Muscle of back (tissue), 11 donors: ENCODE measurements around the gene NPPA. TPM values are rescaled to one million over a fixed set of nuclear protein-coding genes. Genes with fewer than 3 reads are reported as not detected.

Source experiments
- DNase-seq, 3 donors: peaks; one replicate each; pipeline versions ENCODE4 v3.0.0 to v3.0.0-alpha.2; 2013
- polyA plus RNA-seq, 10 donors: library from polyadenylated mRNA; unstranded; fragments of 120-200 nt; gene quantifications; one replicate each; pipeline ENCODE4 v1.2.1, GENCODE V29; 2013; ENCODE audit not compliant: insufficient read length in 10 of 10

The NPPA gene
- polyA plus RNA-seq, 10 donors: 0.81 to 2.9 (median 1.5) TPM

DNA sequence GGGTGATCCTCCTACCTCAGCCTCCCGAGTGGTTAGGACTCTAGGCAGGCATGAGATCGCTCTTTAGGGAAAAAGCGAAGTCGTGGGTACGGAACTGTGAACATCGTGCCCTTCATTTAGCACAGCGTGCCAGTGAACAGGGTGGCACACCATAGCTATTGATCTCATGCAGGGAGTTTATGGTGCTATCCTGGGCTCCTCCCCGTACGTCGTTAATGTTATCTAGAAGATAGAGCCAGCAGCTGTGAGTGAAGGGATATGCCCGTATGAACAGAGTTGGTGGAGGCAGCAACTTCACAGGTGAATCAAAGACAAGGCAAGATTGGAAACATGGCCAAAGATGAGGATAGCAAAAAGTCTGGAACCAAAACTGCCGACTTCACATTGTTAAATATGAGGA is 30.4 kb downstream of the NPPA start:
- DNase-seq: no peak

DNA sequence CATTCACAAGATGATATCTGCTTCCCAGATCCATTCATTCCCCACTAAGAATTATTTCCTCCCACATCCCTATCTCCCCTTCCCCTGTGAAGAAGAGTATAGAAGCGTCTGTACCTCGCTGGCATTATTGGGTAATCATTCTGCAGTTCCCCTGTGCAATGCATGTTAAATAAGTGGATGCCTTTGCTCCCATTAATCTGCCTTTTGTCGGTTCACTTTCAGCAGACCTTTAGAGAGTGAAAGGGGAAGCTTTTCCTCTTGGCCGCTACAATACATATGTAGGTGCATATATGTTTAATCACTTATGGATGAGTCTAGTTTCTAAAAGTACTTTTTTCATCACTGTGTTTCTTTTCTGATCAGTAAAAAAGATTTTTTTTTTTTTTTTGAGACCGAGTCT is 34.6 kb downstream of the NPPA start:
- no peak for DNase-seq

DNA sequence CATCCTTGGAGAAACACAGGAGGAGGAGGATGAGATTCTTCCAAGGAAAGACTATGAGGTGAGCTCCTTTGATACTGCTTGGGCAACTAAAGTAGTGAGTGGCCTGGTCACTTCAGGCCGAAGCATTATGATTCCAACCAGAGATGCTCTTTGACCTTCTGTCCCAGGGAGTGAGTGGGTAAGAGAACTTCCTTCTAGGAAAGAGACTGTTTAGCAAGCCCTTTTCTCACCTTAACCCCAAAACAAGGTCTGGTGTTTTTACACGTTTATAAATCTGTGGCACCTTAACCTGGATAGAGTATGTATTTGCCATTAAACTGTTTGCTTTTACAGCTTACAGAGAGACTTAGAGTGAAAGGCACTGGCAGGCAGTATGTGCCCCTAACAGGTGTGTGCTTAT is 40.5 kb downstream of the NPPA start:
- DNase-seq: no peak

DNA sequence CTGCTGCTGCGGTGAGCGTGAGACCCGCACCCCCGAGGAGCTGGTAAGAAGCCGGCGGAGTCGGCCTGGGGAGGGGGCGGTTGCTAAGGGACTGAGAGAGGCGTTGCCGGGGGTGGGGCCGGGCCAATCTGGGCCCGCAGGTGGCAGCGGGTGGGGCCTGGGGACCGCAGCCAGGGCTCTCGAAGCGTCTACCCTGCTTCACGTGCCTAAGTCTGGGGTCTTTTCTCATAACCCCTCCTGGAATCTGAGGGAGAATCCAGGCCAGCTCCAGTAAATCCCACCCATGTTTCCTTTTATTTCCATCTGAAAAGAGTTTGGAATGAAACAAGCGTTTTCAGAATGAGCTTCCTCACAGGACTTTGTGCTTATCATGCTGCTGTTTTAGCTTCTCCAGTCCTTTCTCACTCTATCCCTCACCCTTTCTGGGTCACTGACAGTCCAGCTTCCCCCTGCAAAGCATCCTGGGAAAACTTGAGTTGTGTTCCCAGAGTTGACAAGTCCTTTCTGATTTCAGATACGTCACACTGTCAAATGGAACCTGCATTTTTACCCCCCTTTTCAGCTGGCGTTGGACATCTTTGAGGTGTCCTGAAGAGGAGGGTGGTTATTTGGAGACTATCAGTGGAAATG is 41.2 kb downstream of the NPPA start:
- DNase-seq: peak in 1 of 3 donors; percentile 27

DNA sequence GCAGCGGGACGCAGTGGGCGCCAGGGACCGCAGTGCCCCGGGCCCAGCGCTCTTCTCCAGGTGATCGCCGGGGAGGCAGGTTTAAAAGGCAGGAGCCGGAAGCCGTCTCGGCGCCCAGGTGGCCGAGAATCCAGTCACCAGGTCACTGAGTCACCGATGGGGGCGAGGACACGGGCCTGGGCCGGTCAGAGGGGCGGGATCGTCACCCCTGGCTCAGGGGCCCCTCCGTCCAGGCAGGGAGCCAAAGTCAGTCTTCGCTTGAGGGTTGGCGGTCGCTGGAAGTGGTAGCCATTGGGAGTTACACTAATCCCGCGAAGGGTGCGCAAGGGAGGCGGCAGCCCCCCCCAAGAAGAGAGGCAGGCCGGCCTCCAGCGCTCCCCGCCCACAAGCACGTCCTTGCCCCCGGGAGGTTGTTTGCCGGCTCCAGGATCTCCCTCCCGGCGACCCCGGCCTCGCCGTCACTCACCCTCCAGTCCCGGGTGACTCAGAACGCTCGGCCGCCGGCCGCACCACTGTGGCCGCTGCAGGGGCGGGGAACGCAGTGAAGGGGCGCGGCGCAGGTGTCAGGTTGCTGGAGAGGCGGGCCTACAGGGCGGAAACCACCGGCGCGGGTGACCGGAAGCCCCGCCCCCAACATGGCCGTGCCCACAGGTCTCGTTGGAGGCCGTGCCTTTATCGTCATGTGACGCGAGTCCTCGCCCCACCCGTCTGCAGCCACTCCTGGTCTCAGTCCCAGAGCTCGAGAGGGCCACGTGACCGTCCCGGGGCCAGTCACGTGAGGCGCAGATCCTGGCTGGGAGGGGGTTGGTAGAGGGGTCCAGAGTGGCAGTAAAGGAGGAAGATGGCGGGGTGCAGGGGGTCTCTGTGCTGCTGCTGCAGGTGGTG is 41.9 kb downstream of the NPPA start, which contains the start of the genes CLCN6 and MTHFR:
Gene CLCN6, plus strand, starts transcription at position 770 of the 885 bp plus-strand sequence. Its CDS starts 72 bp downstream, at position 842.
Gene MTHFR, minus strand, starts transcription at position 543 of the 885 bp plus-strand sequence. CDS start 2,848 bp downstream, outside the sequence.
- DNase-seq: peak; percentile 99

DNA sequence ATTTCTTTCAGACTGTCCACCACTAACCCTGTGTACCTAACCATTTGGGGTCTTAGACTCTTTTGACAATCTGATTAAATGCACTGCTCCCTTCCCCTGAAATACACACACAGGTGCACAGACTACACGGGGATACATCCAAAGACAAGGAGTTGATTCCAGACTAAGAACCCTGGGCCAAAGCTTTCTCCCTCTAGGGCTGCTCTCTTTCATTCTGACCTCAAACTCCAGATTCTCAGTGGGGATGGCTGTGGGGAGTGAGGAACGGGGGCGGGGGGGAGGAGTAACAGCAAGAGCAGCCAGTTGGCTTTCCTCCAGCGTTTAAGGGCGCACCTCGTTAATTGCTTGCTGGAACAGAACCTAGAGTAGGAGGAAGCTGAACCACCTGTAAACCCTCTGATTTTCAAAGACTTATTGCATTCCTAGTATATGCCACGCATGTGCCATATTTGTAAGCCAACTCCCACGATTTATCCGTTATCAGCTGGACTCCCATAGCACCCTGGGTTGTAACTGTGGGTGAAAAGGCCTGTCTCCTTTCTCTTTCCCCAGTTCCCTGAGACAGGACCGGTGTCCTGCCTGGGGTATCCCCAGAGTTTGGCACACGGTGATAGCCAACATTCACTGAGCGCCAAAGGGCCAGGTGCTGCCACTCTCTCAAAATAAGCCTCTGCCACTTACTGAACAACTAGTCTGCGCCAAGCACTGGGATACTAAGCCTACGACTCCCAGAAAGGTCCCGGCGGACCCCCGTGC is 42.7 kb downstream of the NPPA start:
- peak in 2 of 3 donors; percentile 49 to 70 for DNase-seq

DNA sequence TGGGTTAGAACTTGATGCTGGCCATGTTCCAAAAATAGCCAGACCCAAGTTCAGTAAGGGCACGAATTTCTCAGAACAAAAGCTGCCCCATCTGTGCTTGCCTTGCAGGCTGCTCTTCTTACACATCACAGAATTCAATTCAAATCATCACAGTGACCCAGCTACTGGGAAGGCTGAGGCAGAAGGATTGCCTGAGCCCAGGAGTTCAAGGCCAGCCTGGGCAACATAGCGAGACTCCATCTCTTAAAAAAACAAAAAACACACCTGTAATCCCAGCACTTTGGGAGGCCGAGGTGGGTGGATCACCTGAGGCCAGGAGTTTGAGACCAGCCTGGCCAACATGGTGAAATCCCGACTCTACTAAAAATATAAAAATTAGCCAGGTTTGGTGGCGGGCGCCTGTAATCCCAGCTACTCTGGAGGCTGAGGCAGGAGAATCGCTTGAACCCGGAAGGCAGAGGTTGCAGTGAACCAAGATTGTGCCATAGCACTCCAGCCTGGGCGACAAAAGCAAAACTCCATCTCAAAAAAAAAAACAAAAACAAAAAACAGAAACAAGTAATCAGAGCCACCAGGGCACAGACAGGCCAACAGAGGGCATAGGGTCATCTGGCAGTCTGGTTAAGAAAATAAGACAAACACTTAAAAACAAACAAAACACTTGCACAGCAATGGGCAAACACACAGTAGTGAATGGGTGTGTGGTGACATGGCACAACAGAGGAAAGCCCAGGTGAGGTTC is 43.5 kb downstream of the NPPA start:
- peak in 1 of 3 donors; percentile 35 for DNase-seq

DNA sequence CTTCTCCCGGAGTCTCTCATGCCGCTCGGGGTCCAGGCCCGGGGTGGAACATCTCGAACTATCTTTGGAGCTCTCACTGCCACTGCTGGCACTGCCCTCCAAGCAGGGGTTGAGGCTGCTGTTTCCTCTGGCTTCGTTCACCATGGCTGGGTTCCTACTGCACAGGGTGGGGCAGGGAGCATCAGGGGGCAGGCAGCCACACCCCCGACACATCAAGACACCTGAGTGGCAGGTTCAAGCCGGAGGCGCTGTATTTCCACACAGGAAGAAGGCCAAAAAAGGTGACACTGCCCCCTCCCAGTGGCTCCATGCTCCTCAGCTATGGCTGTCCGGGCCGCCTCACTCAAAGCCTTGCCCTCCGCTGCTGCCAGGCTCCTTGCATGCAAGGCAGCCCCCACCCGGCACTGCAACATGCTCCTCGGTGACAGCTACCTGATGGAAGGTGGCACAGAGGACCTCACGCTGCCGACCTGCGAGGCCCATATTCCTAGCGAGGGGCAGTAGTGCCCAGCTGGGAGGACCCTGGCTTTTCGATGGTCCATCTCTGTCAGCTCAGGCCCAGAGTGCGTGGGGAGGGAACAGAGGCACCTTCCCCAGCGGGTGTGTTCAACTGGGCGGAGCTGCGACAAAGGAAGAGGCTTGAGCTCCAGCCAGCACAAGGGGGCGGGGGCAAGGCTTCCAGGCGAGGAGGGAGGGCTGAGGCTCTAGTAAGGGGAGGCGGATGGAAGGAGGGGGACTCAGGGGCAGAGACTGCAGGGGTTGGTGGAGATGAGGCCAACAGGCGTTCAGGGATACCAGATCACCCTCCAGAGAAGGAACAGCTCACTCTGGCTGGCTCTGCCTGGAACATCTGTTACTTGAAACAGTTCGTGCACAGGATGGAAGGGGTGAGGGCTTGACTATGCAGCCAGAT is 44.4 kb downstream of the NPPA start:
- peak; percentile 87 to 95 (median 93) for DNase-seq

DNA sequence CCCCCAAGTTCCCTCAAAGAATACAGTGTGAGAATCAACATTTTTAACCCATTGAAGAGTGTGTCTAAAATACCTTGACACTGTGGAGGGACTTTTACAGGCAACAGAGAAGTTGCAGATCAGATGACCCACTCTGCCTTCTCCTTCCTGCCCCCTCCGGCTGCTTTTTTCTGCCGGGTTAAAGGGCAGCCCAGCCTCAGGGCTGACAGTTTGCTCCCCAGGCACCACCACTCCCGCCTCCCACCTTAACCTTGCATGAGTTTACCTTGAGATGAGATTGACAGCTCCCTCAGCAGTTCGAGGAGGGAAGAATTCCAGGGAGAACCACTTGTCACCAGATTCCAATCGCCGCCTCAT is 45.0 kb downstream of the NPPA start:
- peak in 2 of 3 donors; percentile 27 to 58 for DNase-seq

DNA sequence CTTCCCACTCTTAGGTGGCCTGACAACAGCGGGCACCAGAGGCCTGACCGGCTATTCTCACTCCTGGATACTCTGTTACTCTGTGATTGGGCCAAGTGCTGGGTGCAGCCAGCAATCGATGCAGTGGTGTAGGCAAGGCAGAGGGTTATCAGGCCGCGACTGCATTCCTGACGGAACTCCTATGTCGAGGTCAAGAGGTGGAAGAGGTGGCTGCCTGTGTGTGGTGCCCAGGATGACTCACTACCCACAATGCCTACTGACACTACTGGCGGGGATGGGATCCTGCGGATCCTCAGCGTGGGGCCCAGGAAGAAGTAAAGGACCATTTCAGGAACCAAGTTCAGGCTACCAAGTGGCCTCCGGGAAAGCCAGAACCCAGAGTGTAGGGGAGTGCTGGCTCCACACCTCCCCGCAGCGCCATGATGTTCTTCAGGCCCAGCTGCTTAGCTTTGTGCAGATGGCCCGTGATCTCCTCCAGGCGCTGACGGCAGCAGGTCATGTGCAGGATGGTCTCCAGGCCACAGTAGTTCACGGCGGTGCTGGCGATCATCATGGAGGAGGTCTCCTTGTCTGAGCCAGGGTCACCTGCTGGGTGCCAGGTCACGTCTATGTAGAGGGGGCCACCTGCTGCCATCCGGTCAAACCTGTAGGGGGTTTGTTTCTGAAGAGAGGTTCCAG is 46.7 kb downstream of the NPPA start:
- DNase-seq: no peak

DNA sequence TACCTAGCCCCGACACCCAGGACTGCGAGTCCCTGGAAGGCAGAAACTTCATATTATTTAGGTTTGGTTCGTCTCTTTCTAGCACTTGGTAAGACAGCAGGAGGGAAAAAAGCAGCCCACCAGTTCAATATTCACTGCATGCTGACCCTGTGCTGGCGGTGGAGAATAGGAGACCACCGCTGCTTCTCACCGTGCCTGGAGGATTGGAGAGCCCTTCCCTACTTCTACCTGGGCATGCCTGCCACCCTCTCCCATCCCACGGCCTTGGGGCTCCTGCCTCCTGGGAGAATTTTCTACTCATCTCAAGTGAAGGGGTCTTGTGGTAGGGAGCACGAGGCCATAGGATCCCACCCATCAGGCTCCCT is 47.2 kb downstream of the NPPA start:
- DNase-seq: no peak

DNA sequence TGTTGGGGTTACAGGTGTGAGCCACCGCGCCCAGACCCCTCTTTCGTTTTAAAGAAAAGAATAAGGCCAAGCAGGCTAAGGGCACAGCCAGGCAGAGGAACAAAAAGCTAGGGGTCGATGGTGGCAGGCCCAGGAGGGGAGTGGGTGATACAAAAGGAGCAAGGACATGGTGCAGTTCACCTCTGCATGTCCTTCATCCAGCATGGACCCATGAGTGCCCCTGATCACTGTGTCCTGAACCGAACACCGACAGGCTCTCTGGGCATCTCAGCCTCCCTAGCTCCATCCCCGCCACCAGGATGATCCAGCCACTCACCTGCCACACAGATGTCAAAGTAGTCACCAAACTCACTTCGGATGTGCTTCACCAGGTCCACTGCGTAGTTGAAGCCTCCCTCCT is 47.7 kb downstream of the NPPA start:
- no peak for DNase-seq

DNA sequence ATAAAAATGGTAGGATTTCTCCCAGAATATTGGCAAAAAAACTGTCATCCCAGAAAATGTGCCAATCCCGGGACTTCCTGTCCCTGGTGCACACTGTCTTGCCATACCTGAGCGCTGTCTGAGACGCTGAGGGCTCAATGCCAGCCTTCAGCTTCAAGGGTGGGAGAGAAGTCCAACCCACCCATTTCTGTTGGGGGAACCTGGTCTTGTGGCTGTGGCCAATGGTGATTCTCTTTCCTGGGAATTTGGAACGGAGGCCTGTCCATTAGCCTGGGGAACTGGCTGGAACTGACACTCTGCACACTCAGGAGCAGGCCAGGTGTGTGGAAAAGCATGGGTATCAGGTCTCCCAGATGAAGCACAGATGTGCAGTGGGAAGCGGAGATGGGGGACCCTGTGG is 48.5 kb downstream of the NPPA start:
- no peak for DNase-seq

DNA sequence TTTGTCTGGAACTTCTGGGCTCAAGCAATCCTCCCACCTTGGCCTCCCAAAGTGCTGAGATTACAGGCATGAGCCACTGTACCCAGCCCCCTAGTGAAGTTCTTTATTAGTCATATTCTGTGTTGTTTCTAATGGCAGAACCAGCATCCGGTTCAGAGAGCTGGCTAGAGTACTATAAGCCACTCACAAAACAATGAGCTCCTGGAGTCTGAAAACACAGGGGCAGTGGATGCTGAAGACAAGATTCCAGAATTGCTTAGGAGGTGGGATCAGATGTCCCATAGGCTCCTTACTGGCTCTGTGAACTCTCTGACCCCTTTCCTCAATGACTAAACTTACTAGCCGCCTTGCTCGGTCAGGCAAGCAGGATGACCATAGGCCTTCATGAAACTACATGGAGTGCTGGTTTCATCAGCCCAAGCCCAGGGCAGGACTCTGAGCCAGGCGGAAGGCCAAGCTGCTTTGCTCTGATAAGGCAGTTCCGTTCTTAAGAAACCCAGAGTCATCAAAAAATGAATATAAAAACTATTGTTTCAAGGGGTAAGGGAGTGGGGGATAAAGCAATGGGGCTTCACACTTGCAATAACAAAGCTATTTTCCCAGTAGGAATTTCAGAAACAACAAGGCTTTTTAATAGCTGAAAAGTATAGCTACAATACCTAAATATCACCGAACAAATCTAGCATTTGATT is 49.9 kb downstream of the NPPA start:
- peak in 1 of 3 donors; percentile 36 for DNase-seq

DNA sequence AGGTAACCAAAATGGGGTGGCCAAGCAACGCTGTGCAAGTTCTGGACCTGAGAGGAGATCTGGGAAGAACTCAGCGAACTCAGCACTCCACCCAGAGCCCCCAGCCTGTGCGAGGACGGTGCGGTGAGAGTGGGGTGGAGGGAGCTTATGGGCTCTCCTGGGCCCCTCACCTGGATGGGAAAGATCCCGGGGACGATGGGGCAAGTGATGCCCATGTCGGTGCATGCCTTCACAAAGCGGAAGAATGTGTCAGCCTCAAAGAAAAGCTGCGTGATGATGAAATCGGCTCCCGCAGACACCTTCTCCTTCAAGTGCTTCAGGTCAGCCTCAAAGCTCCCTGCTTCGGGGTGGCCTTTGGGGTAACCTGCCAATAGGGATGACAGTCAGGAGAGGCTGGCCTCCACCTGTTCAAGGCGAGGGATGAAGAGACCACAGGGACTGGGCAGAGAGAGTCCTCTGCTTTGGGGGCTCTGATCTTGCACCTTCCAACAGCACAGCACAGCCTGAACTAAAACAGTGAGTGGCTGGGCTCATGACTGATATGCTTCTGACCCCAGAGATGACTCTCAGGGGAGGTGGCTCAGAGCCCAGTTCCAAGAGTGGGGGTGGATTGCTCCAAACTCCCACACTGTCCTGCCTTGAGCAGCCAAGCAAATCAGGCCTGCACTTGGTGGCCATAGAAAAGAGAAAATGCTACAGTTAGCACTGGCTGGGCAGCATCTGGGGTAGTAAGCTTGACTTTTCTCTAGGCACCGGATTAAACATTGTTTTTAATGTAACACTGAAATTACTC is 51.4 kb downstream of the NPPA start:
- DNase-seq: peak in 1 of 3 donors; percentile 55
